HepG2 (cell line): ENCODE data around the gene ARHGEF3. TPM values are rescaled to one million over a fixed set of nuclear protein-coding genes. Genes with fewer than 3 reads are reported as not detected.
A peak's percentile ranks its signal among the peaks of the same experiment; 100 is the strongest.

Experiments
- BCL6 ChIP-seq: IDR thresholded peaks from 2 replicates; pipeline ENCODE4 v1.6.1; 2016; ENCODE audit warnings: missing genetic modification reagents, missing compliant biosample characterization
- CEBPB ChIP-seq: IDR thresholded peaks from 2 replicates; pipeline ENCODE4 v1.6.1; 2011; ENCODE audit warnings: low read depth, low read length, improper control_type of control experiment, borderline replicate concordance
- CENPT ChIP-seq: sonication (generic); formaldehyde crosslinking; IDR thresholded peaks from 2 replicates; pipeline ENCODE4 v1.8.0; 2022; ENCODE audit warnings: low read depth, mild to moderate bottlenecking, moderate library complexity, missing genetic modification reagents
- FOXO1 ChIP-seq: sonication (generic); formaldehyde crosslinking; IDR thresholded peaks from 2 replicates; pipeline ENCODE4 v1.4.0; 2020; ENCODE audit warnings: missing genetic modification reagents
- GPN1 ChIP-seq: sonication (generic); formaldehyde crosslinking; IDR thresholded peaks from 2 replicates; pipeline ENCODE4 v1.5.1; 2020; ENCODE audit warnings: missing genetic modification reagents, borderline replicate concordance
- JUN ChIP-seq: sonication (generic); formaldehyde crosslinking; IDR thresholded peaks from 2 replicates; pipeline ENCODE4 v1.4.0; 2020; ENCODE audit warnings: mild to moderate bottlenecking, missing genetic modification reagents
- KAT8 ChIP-seq: IDR thresholded peaks from 2 replicates; pipeline ENCODE4 v1.6.1; 2016; ENCODE audit warnings: missing genetic modification reagents, missing compliant biosample characterization
- MIXL1 ChIP-seq: IDR thresholded peaks from 2 replicates; pipeline ENCODE4 v1.6.1; 2016
- NR2C2 ChIP-seq: sonication (generic); formaldehyde crosslinking; IDR thresholded peaks from 2 replicates; pipeline ENCODE4 v1.4.0; 2020; ENCODE audit warnings: missing genetic modification reagents, mild to moderate bottlenecking, moderate library complexity, borderline replicate concordance
- NR2F2 ChIP-seq: IDR thresholded peaks from 2 replicates; pipeline ENCODE4 v1.6.1; 2012; ENCODE audit warnings: low read depth, inconsistent platforms, borderline replicate concordance
- NR2F6 ChIP-seq, 2 experiments: IDR thresholded peaks; 2 replicates each; pipeline ENCODE4 v1.6.1; 2016; ENCODE audit warnings: antibody characterized with exemption in 1 of 2, mild to moderate bottlenecking in 1 of 2
- RXRA ChIP-seq: sonication (generic); formaldehyde crosslinking; IDR thresholded peaks from 2 replicates; pipeline ENCODE4 v1.5.1; 2020; ENCODE audit warnings: missing genetic modification reagents
- SOX13 ChIP-seq, 3 experiments: fragments of 450-650 bp in 1 of 3; sonication (generic) in 1 of 3; formaldehyde crosslinking in 1 of 3; IDR thresholded peaks in 2 of 3; conservative IDR thresholded peaks in 1 of 3; 2 replicates each; pipeline versions ENCODE4 v1.5.0 to v1.6.1; 2016 to 2020; ENCODE audit warnings: antibody characterized with exemption in 1 of 3, mild to moderate bottlenecking in 1 of 3, missing compliant biosample characterization in 1 of 3, missing genetic modification reagents in 1 of 3, moderate library complexity in 1 of 3
- SYNCRIP ChIP-seq: fragments of 200-400 bp; formaldehyde crosslinking; IDR thresholded peaks from 2 replicates; pipeline ENCODE4 v1.6.1; 2018; ENCODE audit warnings: mild to moderate bottlenecking, low read depth, low read length; ENCODE audit not compliant: insufficient read depth
- WIZ ChIP-seq: sonication (generic); formaldehyde crosslinking; IDR thresholded peaks from 2 replicates; pipeline ENCODE4 v1.5.1; 2020; ENCODE audit warnings: mild to moderate bottlenecking, missing genetic modification reagents
- ZNF101 ChIP-seq: sonication (generic); formaldehyde crosslinking; IDR thresholded peaks from 2 replicates; pipeline ENCODE4 v1.4.0; 2020; ENCODE audit warnings: mild to moderate bottlenecking, low read depth, missing genetic modification reagents, borderline replicate concordance
- polyA plus RNA-seq, 8 experiments: library from polyadenylated mRNA; depleted of rRNA in 3 of 8; stranded (reverse) in 7 of 8; unstranded in 1 of 8; fragments of >200 nt; fragmentation: Illumina TruSeq in 4 of 8; extraction: Trizol in 4 of 8; gene quantifications; 2 replicates each; pipeline versions ENCODE4 v1.2.1 to v1.2.3, GENCODE V29; 2011 to 2016; ENCODE audit warnings: low read depth in 4 of 8, missing spikeins in 1 of 8, mixed read lengths in 1 of 8; ENCODE audit not compliant: insufficient read depth in 1 of 8
- total RNA-seq, 5 experiments: library from RNA; depleted of rRNA; stranded (reverse); fragments of >200 nt; fragmentation: Illumina TruSeq; extraction: Trizol; gene quantifications; 2 replicates each; pipeline ENCODE4 v1.2.3, GENCODE V29; 2016; ENCODE audit warnings: low read depth in 1 of 5
- TF ChIP-seq, protein P1 (sequence below), 2 experiments: IDR thresholded peaks; 2 replicates each; pipeline ENCODE4 v1.6.1; 2011 to 2012; ENCODE audit warnings: low read length in 2 of 2, borderline replicate concordance in 1 of 2, low read depth in 1 of 2, mild to moderate bottlenecking in 1 of 2, moderate library complexity in 1 of 2
- TF ChIP-seq, protein P2 (sequence below): sonication (generic); formaldehyde crosslinking; IDR thresholded peaks from 2 replicates; pipeline ENCODE4 v1.4.0; 2020; ENCODE audit warnings: missing genetic modification reagents
- TF ChIP-seq, protein P3 (sequence below): sonication (generic); formaldehyde crosslinking; IDR thresholded peaks from 2 replicates; pipeline ENCODE4 v1.4.0; 2020; ENCODE audit warnings: mild to moderate bottlenecking, missing genetic modification reagents, borderline replicate concordance
- TF ChIP-seq, protein P4 (sequence below): sonication (generic); formaldehyde crosslinking; IDR thresholded peaks from 2 replicates; pipeline ENCODE4 v1.4.0; 2020; ENCODE audit warnings: missing genetic modification reagents

Gene ARHGEF3
- total and polyA plus RNA-seq, 2 of the 13 experiments (the other 11 are each of a cell fraction or from before 2014, with no cell fraction given) = 14.8 to 23.1 TPM

DNA sequence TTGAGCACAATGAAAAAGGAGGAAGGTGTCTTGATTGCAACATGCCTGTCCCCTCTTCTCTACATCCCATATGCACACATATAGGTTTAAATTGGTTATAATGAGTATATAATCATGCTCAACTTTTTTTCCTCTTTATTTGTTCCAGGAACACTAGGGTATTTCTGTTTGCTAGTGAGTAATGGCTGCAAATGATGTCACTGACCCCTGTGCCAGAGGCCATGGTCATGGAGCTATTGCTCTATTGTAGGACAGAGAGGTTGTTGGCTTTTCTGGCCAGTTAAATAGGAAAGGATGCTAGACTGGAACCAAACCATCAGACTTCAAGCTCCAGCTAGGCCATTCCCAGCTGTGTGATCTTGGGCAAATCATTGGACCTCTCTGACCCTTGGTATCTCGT is 9.6 kb downstream of the ARHGEF3 start (continued):
- TF ChIP-seq, protein P1, sequence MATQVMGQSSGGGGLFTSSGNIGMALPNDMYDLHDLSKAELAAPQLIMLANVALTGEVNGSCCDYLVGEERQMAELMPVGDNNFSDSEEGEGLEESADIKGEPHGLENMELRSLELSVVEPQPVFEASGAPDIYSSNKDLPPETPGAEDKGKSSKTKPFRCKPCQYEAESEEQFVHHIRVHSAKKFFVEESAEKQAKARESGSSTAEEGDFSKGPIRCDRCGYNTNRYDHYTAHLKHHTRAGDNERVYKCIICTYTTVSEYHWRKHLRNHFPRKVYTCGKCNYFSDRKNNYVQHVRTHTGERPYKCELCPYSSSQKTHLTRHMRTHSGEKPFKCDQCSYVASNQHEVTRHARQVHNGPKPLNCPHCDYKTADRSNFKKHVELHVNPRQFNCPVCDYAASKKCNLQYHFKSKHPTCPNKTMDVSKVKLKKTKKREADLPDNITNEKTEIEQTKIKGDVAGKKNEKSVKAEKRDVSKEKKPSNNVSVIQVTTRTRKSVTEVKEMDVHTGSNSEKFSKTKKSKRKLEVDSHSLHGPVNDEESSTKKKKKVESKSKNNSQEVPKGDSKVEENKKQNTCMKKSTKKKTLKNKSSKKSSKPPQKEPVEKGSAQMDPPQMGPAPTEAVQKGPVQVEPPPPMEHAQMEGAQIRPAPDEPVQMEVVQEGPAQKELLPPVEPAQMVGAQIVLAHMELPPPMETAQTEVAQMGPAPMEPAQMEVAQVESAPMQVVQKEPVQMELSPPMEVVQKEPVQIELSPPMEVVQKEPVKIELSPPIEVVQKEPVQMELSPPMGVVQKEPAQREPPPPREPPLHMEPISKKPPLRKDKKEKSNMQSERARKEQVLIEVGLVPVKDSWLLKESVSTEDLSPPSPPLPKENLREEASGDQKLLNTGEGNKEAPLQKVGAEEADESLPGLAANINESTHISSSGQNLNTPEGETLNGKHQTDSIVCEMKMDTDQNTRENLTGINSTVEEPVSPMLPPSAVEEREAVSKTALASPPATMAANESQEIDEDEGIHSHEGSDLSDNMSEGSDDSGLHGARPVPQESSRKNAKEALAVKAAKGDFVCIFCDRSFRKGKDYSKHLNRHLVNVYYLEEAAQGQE (IDR thresholded peaks at IDR 0.05; ENCODE audit: borderline replicate concordance in 1 of 2, low read depth in 1 of 2, low read length in 2 of 2) = no peak
- peak; percentile 5; the same call in 1 of the 2 replicates for TF ChIP-seq CEBPB
- peak; percentile 40; the same call in 1 of the 2 replicates for TF ChIP-seq RXRA (CRISPR knock-in tag)
- TF ChIP-seq NR2F6 (IDR thresholded peaks at IDR 0.05) = peak; percentile 80
- peak; percentile 71 for TF ChIP-seq NR2F6 (CRISPR knock-in tag; IDR thresholded peaks at IDR 0.05)
- TF ChIP-seq, protein P2, sequence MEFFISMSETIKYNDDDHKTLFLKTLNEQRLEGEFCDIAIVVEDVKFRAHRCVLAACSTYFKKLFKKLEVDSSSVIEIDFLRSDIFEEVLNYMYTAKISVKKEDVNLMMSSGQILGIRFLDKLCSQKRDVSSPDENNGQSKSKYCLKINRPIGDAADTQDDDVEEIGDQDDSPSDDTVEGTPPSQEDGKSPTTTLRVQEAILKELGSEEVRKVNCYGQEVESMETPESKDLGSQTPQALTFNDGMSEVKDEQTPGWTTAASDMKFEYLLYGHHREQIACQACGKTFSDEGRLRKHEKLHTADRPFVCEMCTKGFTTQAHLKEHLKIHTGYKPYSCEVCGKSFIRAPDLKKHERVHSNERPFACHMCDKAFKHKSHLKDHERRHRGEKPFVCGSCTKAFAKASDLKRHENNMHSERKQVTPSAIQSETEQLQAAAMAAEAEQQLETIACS = no peak
- TF ChIP-seq NR2C2 (CRISPR knock-in tag) = peak; percentile 41; the same call in 1 of the 2 replicates
- peak; percentile 49; the same call in 1 of the 2 replicates for TF ChIP-seq JUN (CRISPR knock-in tag)
- TF ChIP-seq WIZ = no peak
- peak; percentile 47; the same call in 1 of the 2 replicates for TF ChIP-seq MIXL1
- no peak for TF ChIP-seq SYNCRIP
- peak; percentile 84 for TF ChIP-seq NR2F2
- TF ChIP-seq SOX13 (IDR thresholded peaks at IDR 0.05) = no peak; the same call in 1 of the 2 replicates
- TF ChIP-seq SOX13 (CRISPR knock-in tag; conservative IDR thresholded peaks at IDR 0.05 in 1 of 2, IDR thresholded peaks at IDR 0.05 in 1 of 2) = peak in 1 of 2 experiments; percentile 78; a peak in 2 of 4 replicates
- TF ChIP-seq, protein P3, sequence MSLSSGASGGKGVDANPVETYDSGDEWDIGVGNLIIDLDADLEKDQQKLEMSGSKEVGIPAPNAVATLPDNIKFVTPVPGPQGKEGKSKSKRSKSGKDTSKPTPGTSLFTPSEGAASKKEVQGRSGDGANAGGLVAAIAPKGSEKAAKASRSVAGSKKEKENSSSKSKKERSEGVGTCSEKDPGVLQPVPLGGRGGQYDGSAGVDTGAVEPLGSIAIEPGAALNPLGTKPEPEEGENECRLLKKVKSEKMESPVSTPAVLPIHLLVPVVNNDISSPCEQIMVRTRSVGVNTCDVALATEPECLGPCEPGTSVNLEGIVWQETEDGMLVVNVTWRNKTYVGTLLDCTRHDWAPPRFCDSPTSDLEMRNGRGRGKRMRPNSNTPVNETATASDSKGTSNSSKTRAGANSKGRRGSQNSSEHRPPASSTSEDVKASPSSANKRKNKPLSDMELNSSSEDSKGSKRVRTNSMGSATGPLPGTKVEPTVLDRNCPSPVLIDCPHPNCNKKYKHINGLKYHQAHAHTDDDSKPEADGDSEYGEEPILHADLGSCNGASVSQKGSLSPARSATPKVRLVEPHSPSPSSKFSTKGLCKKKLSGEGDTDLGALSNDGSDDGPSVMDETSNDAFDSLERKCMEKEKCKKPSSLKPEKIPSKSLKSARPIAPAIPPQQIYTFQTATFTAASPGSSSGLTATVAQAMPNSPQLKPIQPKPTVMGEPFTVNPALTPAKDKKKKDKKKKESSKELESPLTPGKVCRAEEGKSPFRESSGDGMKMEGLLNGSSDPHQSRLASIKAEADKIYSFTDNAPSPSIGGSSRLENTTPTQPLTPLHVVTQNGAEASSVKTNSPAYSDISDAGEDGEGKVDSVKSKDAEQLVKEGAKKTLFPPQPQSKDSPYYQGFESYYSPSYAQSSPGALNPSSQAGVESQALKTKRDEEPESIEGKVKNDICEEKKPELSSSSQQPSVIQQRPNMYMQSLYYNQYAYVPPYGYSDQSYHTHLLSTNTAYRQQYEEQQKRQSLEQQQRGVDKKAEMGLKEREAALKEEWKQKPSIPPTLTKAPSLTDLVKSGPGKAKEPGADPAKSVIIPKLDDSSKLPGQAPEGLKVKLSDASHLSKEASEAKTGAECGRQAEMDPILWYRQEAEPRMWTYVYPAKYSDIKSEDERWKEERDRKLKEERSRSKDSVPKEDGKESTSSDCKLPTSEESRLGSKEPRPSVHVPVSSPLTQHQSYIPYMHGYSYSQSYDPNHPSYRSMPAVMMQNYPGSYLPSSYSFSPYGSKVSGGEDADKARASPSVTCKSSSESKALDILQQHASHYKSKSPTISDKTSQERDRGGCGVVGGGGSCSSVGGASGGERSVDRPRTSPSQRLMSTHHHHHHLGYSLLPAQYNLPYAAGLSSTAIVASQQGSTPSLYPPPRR (CRISPR knock-in tag) = peak; percentile 40; the same call in 1 of the 2 replicates
- TF ChIP-seq FOXO1 (CRISPR knock-in tag) = no peak
- peak; percentile 53; the same call in 1 of the 2 replicates for TF ChIP-seq KAT8 (CRISPR knock-in tag)
- TF ChIP-seq, protein P4, sequence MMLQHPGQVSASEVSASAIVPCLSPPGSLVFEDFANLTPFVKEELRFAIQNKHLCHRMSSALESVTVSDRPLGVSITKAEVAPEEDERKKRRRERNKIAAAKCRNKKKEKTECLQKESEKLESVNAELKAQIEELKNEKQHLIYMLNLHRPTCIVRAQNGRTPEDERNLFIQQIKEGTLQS (CRISPR knock-in tag) = peak; percentile 40; the same call in 1 of the 2 replicates
- TF ChIP-seq GPN1 = no peak
- no peak for TF ChIP-seq CENPT (CRISPR knock-in tag)
- peak; percentile 76 for TF ChIP-seq BCL6 (CRISPR knock-in tag)
- no peak for TF ChIP-seq ZNF101 (CRISPR knock-in tag)
